Hematopoietic multipotent progenitor cell treated with erythropoietin and hydrocortisone succinate and interleukin-3 and kit ligand, for 15 days (in vitro differentiated cells): ENCODE results near the gene RCN2.
"Not testable (repeated sequence)": the region's sequence is repeated elsewhere in the genome, so short reads cannot be mapped to it uniquely, and the experiment has no call there.

ENCODE experiments used
- DNase-seq: peaks from one replicate; pipeline ENCODE4 v3.0.0-alpha.2; 2015; ENCODE audit warnings: low spot score

Gene RCN2, protein sequence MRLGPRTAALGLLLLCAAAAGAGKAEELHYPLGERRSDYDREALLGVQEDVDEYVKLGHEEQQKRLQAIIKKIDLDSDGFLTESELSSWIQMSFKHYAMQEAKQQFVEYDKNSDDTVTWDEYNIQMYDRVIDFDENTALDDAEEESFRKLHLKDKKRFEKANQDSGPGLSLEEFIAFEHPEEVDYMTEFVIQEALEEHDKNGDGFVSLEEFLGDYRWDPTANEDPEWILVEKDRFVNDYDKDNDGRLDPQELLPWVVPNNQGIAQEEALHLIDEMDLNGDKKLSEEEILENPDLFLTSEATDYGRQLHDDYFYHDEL

DNA sequence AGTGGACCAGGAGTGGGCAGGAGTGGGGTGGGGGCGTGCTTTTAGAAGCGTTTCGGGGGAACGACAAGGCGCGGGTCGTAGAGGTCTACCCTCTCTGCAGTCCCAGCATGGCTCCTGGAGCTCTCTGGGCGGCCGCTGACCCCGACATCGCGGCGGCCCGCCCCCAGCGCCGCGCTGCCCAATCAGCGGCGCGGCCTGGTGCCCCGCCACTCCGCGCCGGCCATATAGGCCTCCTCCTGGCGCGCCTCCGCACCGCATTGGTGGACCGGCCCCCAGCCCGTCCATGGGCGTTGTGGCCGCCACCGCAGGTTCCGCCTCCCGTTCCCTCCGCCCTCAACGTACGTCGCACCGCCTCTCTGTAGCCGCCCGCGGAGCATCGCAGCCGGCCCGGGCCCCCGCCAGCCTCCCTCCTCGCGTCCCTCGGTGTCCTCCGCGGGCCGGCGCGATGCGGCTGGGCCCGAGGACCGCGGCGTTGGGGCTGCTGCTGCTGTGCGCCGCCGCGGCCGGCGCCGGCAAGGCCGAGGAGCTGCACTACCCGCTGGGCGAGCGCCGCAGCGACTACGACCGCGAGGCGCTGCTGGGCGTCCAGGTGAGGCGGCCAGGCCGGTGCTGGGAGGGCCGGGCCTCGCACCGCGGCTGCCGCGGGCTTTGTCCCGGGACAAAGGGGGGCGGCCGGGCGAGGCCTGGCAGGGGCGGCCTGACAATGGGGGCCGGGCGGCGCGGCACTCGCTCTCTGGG is at the start of gene RCN2:
TSS of gene RCN2 (plus strand) at position 353 of the 738 bp plus-strand sequence. CDS start at position 446, 93 bp downstream.
- peak; percentile 93 for DNase-seq

DNA sequence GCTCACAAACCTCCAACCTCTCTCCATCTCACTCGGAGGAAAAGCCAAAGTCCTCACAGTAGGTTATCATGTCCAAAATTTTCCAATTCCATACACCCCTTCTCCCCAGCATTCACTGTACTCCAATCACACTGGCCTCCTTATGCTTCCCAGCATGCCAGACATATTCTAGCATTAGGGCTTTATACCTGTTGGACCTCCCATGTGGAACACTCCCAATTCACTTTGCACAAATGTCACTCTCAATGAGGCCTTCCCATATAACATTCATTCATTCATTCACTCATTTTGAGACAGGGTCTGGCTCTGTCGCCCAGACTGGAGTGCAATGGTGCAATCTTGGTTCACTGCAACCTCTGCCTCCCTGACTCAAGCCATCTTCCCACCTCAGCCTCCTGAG is 46.3 kb upstream of the RCN2 start:
- DNase-seq = no peak

DNA sequence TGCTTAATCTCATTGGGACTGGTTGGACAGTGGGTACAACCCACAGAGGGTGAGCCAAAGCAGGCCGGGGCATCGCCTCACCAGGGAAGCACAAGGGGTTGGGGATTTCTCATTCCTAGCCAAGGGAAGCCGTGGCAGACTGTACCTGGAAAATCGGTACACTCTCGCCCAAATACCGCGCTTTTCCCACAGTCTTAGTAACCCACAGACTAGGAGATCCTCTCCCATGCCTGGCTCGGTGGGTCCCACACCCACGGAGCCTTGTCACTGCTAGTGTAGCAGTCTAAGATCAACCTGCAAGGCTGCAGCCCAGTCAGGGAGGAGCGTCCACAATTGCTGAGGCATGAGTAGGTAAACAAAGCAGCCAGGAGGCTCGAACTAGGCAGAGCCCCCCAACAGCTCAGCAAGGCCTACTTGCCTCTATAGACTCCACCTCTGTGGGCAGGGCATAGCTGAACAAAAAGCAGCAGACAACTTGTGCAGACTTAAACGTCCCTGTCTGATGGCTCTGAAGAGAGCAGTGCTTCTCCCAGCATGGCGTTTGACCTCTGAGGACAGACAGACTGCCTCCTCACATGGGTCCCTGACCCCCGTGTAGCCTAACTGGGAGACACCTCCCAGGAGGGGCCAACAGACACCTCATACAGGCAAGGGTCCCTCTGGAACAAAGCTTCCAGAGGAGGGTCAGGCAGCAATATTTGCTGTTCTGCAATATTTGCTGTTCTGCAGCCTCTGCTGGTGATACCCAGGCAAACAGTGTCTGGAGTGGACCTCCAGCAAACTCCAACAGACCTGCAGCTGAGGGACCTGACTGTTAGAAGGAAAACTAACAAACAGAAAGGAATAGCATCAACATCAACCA is 44.0 kb upstream of the RCN2 start:
- DNase-seq = not testable (repeated sequence)

DNA sequence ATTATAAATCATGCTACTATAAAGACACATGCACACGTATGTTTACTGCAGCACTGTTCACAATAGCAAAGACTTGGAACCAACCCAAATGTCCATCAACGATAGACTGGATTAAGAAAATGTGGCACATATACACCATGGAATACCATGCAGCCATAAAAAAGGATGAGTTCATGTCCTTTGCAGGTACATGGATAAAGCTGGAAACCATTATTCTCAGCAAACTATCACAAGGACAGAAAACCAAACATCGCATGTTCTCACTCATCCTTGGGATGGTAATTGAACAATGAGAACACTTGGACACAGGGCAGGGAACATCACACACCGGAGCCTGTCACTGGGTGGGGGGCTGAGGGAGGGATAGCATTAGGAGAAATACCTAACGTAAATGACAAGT is 38.7 kb upstream of the RCN2 start:
- DNase-seq = not testable (repeated sequence)

DNA sequence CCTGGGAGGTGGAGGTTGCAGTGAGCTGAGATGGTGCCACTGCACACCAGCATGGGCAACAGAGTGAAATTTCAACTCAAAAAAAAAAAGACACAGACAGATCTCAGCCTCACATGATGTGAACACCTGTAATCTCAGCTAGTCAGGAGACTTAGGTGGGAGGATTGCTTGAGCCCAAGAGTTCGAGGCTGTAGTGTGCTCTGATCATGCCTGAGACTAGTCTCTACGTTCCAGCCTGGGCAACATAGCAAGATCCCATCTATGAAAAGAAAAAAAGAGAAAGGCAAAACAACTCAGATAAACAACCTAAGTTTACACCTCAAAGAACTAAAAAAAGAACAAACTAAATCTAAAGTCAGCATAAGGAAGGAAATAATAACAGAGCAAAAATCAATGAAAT is 37.4 kb upstream of the RCN2 start:
- DNase-seq = no peak

DNA sequence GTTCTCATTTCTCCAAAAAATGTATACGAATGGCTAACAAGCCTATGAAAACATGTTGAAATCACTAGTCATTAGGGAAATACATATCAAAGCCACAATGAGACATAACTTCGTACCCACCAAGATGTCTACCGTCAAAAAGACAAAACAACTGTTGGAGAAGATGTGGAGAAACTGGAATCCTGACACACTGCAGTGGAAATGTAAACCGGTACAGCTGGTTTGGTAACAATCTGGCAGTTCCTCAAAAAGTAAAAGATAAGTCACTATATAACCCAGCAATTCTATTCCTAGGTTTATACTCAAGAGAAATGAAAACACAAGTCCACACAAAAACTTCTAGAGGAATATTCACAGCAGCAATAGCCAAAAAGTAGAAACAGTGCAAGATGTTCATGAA is 33.4 kb upstream of the RCN2 start:
- no peak for DNase-seq

DNA sequence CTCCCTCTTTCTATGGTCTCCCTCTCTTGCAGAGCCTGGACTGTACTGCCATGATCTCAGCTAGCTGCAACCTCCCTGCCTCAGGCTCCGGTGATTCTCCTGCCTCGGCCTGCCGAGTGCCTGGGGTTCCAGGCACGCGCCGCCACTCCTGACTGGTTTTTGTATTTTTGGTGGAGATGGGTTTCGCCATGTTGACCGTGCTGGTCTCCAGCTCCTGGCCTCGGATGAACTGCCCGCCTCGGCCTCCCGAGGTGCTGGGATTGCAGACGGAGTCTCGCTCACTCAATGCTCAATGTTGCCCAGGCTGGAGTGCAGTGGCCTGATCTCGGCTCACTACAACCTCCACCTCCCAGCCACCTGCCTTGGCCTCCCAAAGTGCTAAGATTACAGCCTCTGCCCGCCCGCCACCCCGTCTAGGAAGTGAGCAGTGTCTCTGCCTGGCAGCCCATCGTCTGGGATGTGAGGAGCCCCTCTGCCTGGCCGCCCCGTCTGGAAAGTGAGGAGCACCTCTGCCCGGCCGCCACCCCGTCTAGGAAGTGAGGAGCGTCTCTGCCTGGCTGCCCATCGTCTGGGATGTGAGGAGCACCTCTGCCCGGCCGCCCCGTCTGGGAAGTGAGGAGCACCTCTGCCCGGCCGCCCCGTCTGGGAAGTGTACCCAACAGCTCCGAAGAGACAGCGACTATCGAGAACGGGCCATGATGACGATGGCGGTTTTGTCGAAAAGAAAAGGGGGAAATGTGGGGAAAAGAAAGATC is 32.2 kb upstream of the RCN2 start:
- not testable (repeated sequence) for DNase-seq

DNA sequence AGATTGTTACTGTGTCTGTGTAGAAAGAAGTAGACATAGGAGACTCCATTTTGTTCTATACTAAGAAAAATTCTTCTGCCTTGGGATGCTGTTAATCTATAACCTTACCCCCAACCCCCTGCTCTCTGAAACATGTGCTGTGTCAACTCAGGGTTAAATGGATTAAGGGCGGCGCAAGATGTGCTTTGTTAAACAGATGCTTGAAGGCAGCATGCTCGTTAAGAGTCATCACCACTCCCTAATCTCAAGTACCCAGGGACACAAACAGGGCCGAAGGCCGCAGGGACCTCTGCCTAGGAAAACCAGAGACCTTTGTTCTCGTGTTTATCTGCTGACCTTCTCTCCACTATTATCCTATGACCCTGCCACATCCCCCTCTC is 31.6 kb upstream of the RCN2 start:
- not testable (repeated sequence) for DNase-seq

DNA sequence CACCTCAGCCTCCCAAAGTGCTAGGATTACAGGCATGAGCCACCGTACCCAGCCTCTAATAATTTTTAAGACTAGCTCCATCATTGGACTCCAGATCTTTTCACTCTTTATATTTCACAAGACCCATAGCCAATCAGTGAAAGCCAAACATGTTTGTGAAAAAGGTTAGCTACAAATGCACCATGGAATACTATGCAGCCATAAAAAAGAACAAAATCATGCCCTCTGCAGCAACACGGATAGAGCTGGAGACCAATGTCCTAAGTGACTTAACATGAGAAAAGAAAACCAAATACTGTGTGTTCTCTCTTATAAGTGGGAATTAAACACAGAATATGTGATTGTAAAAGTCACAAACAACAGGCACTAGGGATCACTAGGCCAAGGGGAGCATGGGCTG is 29.6 kb upstream of the RCN2 start:
- no peak for DNase-seq

DNA sequence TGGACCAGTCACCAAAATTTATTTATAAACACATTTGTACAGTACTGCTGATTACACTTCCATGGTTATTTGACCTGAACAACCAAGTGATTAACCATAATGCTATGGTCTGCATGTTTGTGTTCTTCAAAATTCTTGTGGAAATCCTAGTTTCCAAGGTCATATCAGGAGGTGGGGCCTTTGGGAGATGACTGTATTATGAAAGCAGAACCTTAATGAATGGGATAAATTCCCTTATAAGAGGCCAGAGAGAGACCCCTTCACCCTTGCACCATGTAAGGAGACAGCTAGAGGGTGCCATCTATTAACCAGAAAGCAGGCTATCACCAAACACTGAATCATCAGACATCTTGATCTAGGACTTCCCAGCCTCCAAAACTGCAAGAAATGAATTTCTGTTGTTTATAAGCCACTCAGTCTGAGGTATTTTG is 28.3 kb upstream of the RCN2 start:
- DNase-seq = no peak

DNA sequence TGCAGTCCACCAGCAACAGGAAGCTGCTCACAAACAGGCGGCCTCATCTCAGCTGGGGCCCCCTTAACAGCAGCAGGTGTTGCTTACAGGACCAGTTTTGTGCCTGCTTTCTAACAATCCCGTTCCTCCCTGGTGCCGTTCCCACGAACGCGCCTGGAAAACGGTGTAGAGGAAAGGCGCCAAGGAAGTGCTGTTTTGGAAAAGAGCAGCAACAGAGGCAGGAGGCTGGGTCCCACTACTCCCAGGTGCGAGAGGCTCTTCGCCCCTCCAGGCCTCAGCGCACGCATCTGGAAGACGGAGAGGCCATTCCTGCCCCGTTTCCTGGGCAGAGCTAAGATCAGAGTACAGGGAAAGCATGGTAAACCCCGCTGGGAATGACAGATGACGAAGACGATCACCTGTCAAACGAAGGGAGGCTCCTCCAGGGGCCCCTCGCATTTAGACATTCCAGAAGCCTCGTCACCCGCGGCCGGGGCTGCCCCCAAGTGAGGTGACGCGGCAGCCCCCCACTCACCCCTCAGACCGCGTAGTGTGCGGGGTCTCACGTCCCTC is 27.0 kb upstream of the RCN2 start:
- DNase-seq = no peak

DNA sequence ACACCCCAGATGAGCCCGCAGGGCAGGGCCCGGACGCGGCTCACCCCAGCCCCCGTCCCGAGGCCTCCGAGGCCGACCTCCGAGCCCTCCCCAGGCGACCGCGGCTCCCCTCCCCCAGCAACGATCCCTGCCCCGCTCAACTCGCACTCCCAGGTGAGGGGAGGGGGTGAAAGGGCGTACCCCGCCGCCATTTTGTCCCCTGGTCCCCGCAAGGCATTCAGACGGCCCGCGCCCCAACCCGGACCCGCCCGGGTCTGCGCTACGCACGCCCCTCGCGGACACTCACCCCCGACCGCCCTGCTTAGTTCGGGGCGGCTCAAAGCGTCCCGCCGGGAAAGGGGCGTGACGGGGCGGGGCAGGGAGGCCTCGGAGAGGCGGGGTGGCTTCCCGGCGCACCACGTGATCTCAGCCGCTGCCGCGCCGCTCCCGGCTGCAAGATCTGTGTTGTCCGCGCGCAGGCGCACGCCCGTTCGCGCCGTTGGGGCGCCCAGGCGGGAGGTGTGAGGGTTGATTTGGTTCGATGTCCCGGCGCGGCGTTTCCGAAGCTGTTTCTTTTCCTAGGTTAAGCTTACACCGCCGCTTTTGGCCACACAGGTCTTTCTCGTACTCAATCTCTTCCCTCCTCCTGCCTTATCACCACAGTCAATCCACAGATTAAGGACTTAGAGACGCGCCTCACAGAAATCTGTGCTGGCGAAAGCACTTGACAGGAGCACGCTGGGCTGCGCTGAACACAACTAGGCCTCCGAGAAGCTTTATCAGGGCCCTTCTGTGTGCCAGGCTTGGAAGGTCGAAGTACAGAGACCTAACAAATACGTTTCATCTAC is 26.3 kb upstream of the RCN2 start, which contains the start of gene SCAPER:
TSS of gene SCAPER (minus strand) at position 328 of the 827 bp plus-strand sequence. CDS start 21,523 bp downstream, outside the sequence.
- DNase-seq = peak; percentile 54

DNA sequence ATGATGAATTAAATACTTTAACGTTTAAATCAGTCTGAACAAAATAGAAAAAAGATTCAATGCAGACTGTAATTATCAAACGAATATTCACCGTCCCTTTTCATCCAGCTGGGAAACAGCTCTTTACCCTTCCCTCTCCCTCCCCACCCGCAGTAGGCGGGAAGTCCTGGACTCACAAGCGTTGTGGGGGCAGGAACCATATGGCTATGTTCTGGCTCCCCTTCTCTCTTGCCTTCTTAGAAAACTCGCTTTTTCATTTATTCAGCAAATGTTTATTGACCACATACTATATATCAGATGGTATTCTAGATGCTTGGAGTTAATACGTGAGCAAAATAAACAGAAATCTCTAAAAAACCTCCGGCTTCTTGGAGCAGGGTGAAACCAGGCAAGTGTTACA is 25.7 kb upstream of the RCN2 start:
- no peak for DNase-seq

DNA sequence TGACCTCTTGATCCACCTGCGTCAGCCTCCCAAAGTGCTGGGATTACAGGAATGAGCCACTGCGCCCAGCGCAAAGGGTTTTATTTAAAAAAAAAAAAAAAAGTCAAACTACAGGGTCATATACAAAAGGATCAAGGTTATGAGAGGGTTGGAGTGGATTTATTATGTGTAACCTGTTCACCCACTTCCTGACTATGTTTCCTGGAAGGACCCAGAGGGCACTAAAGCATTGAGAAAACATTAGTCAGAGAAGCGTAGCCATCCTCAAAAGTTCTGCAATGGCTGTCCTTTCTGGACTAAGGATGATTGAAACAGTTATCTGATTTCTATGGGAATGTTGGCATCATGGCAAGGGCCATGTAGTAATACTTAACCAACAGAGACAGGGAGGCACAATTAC is 19.1 kb upstream of the RCN2 start:
- DNase-seq = no peak

DNA sequence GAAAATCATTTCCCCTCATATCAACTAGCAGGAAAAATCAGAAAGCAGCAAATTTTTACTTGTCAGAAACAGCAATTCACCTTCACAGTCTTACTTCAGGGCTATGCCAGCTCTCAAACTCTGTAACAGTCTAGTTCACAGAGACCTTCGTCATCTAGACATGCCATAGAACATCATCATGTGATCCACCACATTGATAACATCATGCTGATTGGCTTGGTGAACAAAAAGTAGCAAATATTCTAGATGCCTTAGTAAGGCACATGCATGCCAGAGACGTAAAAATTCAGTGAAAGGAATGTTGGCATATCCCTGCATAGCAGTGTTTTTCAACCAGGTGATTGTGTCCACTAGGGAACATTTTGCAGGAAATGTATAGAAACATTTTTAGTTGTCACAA is 17.8 kb upstream of the RCN2 start:
- no peak for DNase-seq

DNA sequence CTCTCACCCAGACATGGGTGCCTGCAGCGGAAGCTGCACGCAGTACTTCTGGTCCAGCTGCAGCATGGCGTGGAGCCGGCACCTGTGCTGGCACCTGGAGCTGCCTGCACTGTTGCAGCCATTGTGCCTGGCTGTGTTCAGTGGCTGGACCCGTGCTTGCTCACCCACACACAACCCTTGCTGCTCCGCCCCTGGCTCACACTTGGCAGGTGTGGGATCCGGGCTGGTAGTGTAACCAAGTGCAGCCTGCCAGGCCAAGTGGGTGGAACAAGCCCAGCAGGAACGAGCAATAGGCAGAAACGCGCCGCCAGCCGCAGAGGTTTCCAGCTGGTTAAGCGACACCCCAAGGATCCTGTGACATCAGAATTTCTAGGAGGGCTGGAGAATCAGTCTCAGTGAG is 15.2 kb upstream of the RCN2 start:
- no peak for DNase-seq

DNA sequence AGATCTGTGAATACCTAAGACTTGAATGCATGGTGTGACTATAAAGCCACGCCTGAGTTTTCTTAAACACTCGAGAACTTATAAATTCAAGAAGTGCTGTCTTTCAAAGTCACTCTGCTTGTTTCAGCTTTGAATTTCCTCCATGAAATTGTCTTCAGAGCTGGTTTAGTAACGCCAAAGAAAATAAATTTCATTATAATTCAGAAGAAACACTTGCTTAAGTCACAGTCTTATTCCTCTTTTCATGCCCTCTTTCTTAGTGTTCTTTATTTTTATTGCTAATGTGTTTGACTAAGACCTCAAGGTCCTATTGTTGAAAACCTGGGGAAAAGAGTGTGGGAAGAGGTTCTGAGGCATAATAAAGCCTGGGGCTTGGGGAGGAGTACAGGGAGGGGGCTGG is 3.3 kb upstream of the RCN2 start:
- DNase-seq = no peak

DNA sequence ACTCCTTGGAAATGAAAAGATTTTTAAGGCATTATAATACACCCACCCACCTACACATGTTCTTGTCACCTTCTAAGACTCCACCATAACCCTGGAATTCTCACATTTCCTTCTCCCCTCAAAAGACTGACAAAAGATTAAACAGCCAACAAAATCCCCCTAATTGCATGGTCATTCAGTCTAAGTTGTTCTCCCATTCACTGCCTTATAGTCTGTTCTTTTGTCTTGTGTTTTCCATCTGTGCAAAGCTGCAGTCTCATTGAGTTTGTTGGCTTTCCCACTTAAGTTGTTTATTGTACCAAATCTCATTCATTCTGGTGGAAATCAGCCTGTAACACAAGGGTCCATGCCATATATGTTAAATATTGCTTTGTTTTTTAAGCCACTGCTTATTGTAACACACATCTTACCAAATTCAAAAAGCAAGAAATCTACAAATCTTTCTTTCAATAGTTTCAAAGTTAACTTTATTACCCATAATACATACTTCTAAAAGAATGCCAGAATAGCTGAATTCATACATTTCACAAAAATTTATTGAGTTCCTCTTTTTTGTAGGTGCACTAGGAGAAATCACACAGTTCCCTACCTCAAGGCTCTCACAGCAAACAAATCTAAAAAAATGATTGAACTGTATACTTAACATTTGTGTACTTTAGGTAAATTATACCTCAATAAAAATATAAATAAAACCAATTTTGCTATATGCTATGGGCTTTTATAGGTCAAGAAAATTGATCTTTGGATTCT is 2.4 kb upstream of the RCN2 start:
- DNase-seq = no peak

DNA sequence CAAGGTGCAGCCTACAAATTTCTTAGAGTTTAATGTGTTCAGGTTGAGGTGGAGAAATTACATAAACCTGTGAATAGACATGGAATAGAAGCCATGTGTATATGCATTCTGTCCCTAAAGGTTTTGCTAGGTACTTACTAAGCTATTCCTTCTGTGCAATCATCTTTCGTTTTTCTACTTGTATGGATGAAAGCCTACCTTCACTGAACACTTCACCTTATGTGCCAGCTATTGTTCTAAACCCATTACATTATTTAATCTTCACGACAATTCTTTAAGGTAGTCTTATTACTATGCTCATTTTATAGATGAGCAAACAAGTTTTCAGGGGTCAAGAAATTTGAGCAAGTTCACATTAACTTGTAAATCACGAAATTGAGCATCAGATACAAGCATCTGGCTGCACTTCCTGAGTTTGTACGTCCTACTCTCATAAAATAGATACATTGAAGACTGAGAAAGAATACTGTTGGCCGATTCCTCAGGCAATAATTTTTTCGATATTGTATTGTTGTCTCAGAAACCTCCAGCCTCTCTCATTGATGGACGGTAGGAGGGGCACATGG is 635 bp upstream of the RCN2 start:
- DNase-seq = no peak
